HG03521 (cell line): ENCODE data around the gene PNMA8A.
"Not testable (repeated sequence)": the region's sequence is repeated elsewhere in the genome, so short reads cannot be mapped to it uniquely, and the experiment has no call there.

Experiments
- ATAC-seq: cut with Tn5 transposase; IDR thresholded peaks from one replicate; pipeline ENCODE4 v1.9.1; 2021; ENCODE audit warnings: mild to moderate bottlenecking, moderate library complexity; ENCODE audit not compliant: unreplicated experiment

Gene PNMA8A

GRCh38 chr19:46471116-46471733, at the start of gene PNMA8A:
Gene PNMA8A (minus strand): TSS chr19:46471563. CDS start chr19:46471035, 528 bp downstream.
- ATAC-seq = no peak

DNA sequence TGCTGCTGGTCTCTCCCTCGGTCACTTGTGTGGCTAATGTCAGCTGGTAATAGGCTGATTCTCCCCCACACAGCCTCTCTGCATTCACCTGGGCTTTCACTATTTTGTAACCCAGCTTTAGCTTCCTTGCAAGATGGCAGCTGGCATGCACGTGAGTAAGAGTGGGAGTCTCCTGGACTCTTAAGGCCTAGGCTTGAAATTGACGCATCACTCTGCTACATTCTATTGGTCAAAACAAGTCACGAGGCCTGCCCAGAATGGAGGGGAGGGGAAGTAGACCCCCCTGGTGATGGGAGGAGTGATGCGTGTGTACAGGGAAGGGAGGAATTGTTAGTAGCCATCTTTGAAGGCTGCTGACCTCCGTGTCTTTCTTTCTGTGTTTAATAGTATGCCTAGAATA, 49.3 kb upstream of the PNMA8A start:
- ATAC-seq = no peak

DNA sequence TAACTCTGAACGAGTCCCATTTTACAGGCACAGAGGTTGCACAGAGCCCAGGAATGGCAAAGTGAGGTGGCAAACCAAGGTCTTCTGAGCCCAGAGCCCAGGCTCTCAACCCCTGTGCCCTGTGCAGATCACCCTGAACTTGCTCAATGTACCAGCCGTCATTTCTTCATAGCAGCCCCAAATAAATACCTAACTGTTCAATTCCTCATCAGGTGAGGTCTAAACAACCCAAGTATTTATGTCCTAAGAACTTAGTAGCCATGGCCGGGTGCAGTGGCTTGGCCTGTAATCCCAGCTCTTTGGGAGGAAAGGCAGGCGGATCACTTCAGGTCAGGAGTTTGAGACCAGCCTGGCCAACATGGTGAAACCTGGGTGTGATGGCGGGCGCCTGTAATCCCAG, 46.1 kb upstream of the PNMA8A start:
- no peak for ATAC-seq

DNA sequence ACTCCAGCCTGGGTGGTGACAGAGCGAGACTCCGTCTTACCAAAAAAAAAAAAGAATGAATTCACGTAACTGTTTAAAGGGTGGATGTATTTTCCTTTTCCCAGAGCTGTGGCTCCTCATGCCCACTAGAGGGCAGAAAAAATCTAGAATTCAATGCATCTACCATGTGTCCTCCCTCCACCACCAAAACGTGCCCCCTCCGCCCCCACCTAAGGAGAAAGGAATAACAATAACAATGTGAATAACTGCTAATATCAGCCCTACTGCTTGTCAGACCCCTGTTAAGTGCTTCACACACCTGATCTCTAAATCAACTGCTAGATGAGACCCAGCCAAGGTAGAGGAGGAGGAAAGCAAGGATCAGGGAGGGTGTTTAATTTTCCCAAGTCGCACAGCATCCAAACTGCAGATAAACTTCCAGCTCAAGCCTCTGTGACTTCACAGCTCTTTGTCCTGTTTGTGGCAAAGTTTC, 44.6 kb upstream of the PNMA8A start:
- no peak for ATAC-seq

DNA sequence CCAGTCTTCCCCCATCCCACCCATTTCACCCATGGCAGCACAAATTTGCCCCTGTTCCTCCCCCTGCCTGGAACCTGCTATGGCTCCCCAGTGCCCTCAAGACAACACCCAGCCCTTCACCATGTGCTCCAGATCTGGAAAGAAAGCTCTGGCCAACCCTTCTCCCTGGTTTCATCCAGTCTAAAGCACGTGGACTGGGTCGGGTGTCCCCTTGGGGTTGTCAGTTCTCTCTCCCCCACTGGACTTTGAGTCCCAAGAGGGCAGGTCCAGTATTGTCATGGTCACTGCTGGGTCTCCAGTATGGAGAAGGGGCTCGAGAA, 43.9 kb upstream of the PNMA8A start:
- no peak for ATAC-seq

GRCh38 chr19:46514589-46515289, 43.4 kb upstream of the PNMA8A start:
- ATAC-seq = no peak

DNA sequence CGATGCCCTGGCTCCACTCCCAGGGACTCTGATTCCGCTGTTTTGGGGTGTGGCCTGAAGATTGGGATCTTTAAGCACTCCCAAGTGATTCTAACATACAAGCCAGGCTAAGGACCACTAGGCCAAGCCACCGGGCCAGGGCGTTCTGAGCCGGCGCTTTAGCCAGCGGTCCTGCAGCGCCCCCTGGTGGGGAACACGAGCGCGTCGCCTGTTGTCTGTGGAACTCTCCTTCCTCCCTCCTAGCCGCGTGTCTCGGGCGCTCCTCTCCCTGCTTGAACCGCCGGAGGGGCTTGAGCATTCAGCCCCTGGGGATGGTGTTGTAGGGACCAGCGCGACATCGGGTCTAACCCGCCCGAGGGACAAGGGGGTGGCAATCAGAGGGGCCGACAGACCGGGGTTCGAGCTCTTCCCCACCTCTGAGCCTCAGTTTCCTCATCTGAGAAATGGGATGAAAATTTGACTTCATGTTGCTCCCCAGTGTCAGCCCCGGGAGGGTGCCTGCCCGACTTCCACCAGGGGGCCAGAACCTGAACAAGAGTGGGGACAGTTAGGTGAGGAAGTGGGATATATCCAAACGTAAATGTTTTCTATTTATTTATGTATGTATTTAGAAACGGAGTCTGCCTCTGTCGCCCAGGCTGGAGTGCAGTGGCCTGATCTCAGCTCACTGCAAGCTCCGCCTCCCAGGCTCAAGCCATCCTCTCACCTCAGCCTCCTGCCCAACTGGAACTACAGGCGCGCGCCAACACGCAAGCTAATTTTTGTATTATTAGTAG, 42.3 kb upstream of the PNMA8A start:
- ATAC-seq = no peak

DNA sequence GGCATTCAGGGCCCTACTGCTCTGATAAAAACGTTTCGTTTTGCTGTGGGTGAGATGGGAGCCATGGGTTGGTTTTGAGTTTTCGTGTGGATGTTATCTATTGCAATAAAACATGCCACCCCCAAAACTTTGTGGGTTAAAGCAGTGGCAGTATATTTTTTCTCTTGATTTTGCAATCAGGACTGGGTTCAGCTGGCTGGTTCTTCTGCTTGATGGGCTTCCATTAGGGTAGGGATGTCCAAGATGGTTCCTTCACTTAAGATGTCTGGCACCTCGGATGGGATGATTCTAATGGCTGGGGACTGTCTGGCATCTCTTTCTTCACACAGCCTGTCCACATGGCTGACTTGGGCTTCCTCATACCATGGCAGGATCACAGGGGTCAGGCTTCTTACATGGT, 39.9 kb upstream of the PNMA8A start:
- ATAC-seq = no peak

DNA sequence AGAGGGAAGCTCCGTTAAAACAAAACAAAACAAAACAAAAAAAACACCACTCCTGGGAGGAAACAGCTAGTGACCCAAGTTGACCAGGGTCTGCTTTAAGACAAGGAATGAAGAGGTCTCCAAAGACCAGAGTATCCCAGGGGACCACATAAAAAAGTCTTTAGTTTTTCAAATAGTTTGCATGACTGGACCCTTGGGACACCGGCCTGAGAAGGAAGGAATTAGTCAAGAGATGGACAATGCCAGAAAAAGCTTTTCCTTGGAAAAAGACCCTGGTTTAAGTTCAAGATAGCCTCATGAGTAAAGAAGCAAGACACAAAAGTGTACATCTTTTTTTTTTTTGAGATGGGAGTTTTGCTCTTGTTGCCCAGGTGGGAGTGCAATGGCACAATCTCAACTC, 36.8 kb upstream of the PNMA8A start:
- ATAC-seq = no peak

GRCh38 chr19:46503848-46504453, 32.6 kb upstream of the PNMA8A start:
- ATAC-seq = no peak

GRCh38 chr19:46502891-46503290, 31.5 kb upstream of the PNMA8A start:
- ATAC-seq = no peak

- ATAC-seq = no peak
Observed at GRCh38 chr19:46499692-46500091, 28.3 kb upstream of the PNMA8A start.

GRCh38 chr19:46497773-46498172, 26.4 kb upstream of the PNMA8A start:
- no peak for ATAC-seq

DNA sequence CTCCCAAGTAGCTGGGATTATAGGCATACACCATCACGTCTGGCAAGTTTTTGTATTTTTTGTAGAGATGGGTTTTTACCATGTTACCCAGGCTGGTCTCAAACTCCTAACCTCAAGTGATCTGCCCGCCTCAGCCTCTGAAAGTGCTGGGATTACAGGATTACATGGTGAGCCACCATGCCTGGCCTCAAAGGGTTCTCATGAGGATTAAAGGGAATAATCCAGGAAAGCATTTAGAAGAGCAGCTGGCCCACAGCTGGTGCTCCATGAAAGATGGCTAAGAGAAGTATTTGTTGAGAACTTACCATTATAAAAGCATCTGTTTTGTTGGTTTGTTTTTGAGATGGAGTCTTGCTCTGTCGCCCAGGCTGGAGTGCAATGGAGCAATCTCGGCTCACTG, 25.5 kb upstream of the PNMA8A start:
- ATAC-seq = not testable (repeated sequence)

DNA sequence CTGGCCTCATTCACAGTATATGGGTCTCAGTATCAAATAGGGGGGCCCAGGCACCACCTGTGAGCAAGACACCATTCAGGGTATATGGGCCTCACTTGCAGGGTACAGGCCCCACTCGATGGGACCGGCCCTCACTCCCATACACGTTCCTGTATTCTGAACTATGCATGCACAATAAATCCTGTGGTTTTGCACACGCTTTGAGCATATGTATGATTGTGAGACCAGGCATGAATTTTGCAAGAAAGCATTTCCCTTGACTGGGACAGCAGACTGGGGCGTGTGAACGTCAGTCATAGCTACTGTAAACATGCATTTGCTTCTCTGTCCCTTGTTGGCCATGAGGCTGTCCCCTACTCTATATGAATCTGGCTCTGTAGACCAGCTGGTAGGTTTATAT, 24.9 kb upstream of the PNMA8A start:
- no peak for ATAC-seq

DNA sequence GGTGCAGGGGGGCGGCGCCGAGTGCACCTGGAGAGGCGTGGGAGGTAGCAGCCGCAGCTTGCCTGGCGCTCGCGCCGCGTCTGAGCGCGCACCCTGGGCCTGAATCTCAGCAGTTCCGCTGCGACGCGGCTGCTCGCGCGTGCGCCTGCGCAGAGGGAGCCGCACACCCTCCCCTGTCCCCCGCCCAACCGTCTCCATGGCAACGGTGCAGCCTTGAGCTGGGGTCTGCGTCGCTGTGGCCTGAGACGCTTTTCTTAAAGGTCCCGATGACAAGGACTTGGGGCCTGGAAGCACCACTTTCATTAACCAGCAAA, 24.4 kb upstream of the PNMA8A start, which contains the start of gene PNMA8B:
Gene PNMA8B (minus strand): TSS at position 82 of the 314 bp plus-strand sequence. CDS start 402 bp downstream, outside the sequence.
- no peak for ATAC-seq

- ATAC-seq = no peak
Observed at GRCh38 chr19:46494941-46495785, 23.8 kb upstream of the PNMA8A start.

DNA sequence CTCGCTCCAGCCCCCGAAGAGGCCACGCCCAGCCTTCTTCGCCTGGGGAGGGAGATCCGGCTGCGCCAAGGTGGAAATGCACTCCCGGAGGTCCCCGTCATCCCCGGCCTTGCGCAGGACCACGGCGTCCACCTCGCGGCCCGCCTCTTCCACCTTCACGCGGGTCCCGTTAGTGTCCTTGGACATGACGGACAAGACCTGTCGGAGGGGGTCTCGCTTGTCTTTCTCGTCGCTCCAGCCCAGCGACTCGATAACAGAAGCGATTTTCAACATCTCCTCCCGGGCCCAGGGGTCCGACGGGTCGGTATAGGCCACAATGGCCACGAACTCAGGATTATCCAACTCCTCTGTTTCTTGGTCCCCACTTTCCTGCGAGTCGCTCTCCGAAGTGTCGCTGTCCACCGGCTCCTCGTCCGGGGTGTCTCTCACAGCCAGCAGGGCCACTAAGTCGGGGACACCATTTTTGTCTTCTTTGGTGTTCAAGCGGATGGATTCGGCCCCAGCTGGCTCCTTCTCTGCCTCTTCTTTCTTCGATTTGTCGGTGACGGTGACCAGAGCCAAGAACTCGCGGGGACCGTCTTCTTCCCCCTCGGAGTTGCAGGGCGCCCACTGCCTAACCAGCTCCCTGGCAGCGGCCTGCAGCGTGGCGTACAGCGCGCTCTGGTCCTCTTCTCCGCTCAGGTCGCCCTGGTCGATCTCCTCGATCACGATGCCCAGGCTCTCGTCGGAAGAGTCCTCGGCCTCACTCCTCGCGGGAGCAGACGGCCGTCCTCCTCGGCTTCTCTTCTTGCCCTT, 23.0 kb upstream of the PNMA8A start:
- ATAC-seq = no peak

- no peak for ATAC-seq
Observed at GRCh38 chr19:46493236-46494145, 22.1 kb upstream of the PNMA8A start.
